ENCODE results near the gene PLXNA4.

PLXNA4 gene

DNA sequence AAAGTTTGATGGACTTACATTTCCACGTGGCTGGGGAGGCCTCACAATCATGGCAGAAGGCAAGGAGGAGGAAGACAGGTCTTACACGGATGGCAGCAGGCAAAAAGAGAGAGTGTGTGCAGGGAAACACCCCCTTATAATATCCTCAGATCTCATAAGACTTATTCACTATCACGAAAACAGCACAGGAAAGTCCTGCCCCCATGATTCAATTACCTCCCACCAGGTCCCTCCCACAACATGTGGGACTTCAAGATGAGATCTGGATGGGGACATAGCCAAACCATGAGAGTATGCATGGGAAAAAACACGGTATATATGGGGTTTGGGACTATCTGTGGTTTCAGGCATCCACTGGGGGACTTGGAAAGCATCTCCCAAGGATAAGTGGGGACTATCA is 78.0 kb downstream of the PLXNA4 start:
- no peak for DNase-seq

- DNase-seq: no peak
These were observed 79.2 kb downstream of the PLXNA4 start for GRCh38 chr7:132497098-132497497.

DNA sequence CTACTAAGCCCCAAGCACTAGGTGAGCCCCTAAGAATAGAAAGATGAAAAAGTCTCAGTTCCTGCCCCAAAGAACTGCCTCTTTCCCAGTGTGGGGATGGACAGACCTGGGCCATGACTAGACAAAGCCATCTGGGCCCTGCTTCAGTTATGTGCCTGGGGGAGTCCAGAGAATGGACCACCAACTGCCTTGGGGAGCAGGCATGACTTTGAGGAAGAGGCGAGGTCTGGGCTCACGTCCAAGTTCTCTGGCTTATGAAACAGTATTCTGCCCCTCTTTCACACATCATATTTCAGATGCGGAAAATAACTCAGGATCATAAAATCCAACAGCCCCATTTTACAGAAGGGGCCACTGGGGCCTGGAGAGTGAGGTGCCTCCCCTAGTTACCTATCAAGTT is 80.3 kb downstream of the PLXNA4 start:
- DNase-seq: no peak

DNA sequence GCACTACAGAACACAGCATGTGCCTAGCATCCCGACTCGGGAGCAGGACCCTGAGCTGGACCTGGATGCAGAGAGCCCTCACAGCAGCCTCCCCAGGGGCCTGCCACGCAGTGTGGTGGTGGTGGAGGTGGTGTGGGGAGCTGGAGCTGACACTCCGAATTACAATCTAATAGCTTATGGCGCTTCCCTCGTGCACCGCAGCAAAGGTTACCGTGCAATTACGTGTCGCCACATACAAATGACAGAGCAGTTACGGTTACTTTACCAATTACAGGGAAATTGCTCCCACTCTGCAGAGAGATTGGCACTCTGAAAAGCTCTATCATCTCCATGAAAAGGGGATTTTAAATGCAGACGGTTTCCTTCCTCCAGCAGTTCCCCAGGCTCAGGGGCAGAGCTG is 81.8 kb downstream of the PLXNA4 start:
- DNase-seq: no peak

GRCh38 chr7:132492823-132493445 is 83.3 kb downstream of the PLXNA4 start:
- DNase-seq: no peak

- DNase-seq: no peak
These were observed 84.8 kb downstream of the PLXNA4 start for GRCh38 chr7:132491391-132491945.

- no peak for DNase-seq
These were observed 85.8 kb downstream of the PLXNA4 start for GRCh38 chr7:132490474-132490873.

DNA sequence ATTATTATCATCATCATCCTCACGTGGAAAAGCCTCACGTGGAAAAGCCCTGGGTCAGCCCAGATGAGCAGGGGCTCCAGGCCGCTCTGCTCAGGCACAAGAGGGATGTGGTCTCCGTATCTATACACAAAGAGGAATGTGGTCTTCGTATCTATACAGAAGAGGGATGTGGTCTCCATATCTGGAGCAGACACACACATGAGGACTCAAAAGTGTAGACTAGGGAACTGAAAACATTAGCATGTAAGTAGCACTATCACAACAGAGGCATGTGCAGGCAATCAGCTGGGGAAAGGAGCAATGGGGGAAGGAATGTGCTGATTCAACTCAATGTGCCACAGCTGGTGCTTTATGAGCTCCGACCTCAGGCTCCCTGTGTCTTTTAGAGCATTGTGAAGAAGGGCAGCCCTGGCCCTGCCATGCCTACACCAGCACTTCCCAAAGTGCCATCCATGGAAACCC is 86.5 kb downstream of the PLXNA4 start:
- DNase-seq: no peak

- DNase-seq: no peak
These were observed 87.5 kb downstream of the PLXNA4 start for GRCh38 chr7:132488634-132489302.

GRCh38 chr7:132486274-132486610 is 90.0 kb downstream of the PLXNA4 start:
- no peak for DNase-seq

DNA sequence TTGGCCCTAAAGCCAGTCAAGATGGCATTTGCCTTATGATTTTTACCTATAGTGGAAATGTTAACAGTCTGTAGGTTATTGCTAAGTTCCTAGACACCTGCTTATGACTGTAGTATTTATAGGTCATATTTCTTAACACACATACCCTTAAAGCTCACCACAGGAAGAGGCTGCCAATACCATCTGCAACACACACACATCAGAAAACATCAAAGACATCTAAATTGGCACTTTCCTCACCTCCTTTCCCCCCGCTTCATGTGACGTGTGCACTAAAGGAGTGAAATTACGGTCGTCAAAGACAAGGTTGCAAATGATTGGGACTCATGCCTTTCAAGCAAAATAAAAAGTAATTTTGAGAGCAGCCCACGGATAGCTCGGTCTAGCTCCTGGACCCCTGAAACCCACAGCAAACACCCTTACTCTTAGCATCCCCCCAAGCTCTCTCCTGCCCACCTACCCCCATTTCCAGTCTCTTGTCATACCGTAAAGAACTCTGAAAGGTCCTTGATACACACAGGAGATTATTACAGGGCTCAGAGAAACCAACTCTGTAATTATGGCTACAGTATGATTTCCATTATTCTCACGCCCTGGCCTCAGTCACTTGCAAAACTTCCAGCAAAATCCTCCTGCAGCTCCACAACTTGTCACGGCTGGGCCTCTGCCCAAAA is 90.5 kb downstream of the PLXNA4 start:
- peak in 1 of 2 experiments; percentile 9 for DNase-seq

DNA sequence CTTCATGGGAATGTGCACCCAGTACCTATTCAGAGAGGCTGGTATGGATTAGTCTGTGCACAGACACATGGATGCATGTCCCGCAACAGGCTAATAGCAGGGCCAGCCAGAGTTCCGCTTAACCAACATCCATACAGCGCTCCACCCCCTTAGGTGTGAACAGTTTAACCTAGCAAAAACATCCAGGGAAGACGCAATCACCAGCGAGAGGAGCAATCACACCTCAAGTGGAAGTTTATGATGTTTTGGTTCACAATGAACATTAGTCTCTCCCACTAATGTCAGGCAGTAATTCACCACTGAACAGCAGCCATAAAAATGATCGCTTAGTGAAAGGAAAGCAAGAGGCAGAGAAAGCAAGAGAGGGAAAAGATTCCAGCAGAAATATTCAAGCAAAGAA is 91.1 kb downstream of the PLXNA4 start:
- DNase-seq: no peak

DNA sequence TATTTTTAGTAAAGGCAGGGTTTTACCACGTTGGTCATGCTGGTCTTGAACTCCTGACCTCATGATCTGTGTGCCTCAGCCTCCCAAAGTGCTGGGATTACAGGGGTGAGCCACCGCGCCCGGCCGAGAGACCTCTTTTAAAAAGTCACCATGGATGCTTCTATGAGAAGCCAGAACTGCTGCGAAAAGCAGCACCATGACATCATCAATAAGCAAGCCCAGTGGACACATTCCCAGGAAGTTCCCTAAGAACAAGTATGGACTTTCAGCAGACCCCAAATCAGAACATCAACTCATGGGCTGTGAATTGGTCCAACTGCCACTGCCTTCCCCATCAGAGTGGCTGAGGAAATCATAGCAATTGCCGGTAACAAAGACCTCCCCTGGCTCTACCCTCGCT is 93.4 kb downstream of the PLXNA4 start:
- DNase-seq: no peak

GRCh38 chr7:132480534-132480933 is 95.7 kb downstream of the PLXNA4 start:
- DNase-seq: no peak

DNA sequence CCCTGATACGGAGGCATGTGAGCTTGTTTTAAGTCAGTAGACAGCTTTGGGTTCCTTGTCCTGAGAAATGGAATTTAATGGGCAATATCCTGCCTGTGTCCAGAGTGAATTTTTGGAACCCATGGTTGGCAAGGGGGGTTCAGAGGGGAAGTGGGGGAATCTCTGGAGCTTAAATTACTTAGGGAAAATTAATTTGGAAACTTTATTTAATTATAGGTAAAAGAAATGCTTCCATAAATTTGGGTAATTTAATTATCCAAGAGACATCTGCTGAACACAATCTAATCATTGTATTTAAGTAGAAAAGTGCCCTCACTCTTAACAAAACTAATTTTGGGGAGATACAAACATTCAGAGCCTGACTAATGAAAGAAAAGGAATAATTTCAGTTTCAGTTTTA is 99.7 kb downstream of the PLXNA4 start:
- no peak for DNase-seq

DNA sequence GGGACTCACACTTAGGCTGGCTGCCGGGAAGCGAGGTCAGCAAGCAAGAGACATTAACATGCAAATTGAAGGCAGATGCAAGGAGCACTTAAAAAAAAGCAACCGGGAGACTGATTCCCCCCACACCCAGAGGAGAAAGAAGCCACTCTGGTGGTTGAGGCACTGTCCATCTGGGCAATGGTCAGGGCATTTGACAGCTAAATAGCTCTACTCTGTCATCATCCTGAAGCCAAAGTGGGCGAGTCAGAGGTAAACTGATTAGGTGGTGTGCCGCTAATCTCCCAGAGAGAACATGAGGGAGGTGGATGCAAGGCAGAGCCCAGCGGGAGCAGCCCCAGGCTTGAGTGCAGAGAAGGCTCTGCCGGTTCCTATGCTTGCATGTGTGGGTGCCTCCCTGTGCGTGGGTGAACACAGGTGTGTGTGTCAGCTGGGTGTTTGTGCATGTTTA is 100.6 kb downstream of the PLXNA4 start:
- no peak for DNase-seq

GRCh38 chr7:132475037-132475668 is 101.1 kb downstream of the PLXNA4 start:
- DNase-seq: no peak

DNA sequence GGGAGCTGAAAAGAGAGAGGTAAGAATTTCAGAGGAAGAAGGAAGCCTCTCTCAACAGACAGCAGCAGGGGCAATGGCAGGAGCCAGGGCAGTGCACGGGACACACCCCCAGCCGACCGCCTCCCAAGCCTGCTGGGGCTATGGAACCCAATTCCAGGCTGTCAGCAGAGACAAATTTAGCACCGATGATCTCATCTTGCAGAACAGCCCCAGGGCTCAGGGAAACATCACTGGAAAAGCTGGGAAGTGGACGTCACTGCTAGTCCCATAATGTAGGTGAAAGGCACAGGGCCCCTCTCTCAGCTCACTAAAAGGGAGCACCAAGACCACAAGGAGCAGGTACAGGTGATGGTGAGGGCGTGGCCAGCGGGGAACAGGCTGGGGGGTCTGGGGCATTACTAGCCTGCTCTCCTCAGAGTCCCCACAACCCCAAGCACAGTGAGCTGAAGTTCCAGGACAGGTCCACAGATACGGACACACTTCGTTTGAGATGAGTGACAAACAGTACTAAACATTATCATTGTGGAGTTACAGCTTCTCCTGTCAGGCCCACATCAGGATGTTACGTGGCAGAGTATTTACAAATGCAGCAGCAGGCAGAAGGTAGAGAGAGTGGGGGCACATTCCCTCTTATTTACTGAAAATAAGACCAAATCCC is 103.7 kb downstream of the PLXNA4 start:
- no peak for DNase-seq

DNA sequence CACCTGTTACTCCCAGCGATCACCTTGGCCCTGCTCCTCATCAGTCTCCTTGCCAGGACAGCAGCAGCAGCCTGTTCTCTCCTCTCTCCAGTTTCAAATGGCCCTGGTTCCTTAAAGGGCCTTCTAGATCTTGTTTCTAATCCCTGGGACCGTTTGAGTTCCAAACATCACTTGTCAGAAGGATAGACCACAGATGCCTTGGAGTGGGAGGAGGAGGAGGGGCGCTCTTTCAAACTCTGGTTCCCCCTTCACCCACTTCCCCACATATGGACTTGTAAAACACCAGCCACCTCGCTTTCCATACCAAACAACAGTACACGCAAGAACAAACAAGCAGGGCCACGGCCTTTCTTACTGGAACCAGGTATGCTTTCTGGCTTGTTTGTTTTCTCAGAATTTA is 104.8 kb downstream of the PLXNA4 start:
- DNase-seq: no peak

DNA sequence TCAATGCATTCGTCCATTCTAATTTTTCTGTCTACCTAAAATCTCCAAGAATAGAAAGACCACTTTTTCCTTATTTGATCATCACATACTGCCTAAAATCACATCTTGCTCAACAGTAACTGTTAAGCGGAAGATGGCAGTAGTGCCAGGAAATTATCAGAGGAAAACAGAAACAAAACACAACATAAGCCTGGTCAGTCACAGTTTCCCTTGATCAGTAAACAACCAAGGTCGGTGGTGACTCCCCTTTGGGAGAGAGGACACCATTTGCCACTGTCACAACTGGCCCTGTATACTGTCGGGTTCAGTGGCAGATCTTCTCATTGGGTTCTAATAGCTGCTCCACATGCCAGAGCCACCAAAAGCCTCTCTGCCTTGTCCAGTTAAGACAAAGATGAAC is 106.6 kb downstream of the PLXNA4 start:
- DNase-seq: no peak

- no peak for DNase-seq
These were observed 107.0 kb downstream of the PLXNA4 start for GRCh38 chr7:132469264-132469663.

DNA sequence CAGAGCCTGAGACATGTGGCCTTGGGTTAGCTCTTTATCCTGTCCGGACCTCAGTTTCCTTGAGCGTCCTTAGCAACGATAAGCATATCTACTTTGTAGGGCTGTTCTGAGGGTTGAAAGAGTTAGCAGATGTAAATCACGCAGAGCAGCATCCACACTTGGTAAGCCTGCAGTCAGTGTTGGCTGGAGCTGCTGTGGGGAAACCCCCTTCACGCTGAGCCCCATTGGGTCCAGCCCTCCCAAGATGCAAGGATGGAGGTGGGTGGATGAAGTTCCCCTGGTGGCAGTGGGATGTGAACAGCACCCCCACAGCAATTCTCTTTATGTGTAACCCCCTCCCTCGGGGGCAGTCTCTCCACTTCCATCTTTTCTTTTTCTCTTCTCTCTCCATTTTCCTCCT is 109.9 kb downstream of the PLXNA4 start:
- no peak for DNase-seq

DNA sequence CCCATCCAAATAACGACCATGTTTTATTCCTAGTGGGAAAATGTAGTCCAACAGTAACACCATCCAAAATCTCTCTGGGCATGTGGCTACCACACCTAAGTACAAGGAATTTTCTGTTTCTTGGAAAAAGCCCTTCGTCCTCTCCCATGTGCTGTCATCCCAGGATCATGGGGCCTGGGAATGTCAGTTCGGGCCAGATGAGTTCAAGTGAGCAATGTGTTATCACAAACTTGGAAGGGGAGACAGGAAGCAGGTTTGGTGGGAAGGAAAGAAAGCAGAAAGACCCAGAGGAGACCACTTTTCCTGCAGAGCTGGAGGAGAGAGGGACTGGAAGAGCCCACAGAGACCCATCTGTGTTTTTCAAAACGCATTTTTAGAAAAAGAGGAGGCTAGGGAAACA is 110.8 kb downstream of the PLXNA4 start:
- no peak for DNase-seq
